Measurements from ENCODE around the gene CAST.

GRCh38 chr5:96788112-96788749 lies 126.1 kb downstream of the CAST start:
- TF ChIP-seq CTCF (IDR thresholded peaks at IDR 0.05) = no peak
- no peak for TF ChIP-seq POLR2A (IDR thresholded peaks at IDR 0.05)
- TF ChIP-seq EP300 (IDR thresholded peaks at IDR 0.05) = no peak

All from tibial nerve (tissue), 4 donors.